GM19238 (cell line): ENCODE measurements around the gene GNL3L.
"Not testable (repeated sequence)": the region's sequence is repeated elsewhere in the genome, so short reads cannot be mapped to it uniquely, and the experiment has no call there.

Experiments used
- DNase-seq: peaks from one replicate; pipeline ENCODE4 v3.0.0; 2011; ENCODE audit warnings: low spot score; ENCODE audit not compliant: insufficient read length

GNL3L gene

GRCh38 chrX:54555006-54555405, 25.0 kb downstream of the GNL3L start:
- not testable (repeated sequence) for DNase-seq

GRCh38 chrX:54560411-54560810, 30.4 kb downstream of the GNL3L start:
- DNase-seq = no peak

DNA sequence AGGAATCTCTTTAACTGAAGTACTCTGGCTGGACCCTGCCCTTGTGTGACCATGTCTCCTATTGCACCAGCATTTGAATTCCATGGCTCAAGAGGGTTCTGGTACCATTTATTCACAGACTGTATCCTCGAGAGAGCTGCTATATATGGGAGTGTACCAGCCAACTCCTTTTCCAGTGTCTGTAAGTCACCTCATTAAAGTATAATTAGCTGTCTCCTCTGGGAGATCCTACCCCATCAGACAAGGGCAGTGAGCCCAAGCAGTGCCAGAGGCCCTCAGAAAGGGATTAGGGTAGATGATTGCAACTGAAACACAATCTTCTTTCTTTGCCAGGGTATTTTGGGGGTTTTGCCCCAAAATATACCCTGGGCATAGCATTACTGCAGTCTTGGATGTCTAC, 31.6 kb downstream of the GNL3L start:
- DNase-seq = no peak

GRCh38 chrX:54564936-54565335, 34.9 kb downstream of the GNL3L start:
- DNase-seq = no peak

- no peak for DNase-seq
Measured at GRCh38 chrX:54570332-54570731, 40.3 kb downstream of the GNL3L start.

DNA sequence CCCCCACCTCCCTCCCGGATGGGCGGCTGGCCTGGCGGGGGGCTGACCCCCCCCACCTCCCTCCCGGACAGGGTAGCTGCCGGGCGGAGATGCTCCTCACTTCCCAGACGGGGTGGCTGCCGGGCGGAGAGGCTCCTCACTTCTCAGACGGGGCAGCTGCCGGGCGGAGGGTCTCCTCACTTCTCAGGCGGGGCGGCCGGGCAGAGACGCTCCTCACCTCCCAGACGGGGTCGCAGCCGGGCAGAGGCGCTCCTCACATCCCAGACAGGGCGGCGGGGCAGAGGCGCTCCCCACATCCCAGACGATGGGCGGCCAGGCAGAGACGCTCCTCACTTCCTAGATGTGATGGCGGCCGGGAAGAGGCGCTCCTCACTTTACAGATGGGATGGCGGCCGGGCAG, 42.6 kb downstream of the GNL3L start:
- DNase-seq = not testable (repeated sequence)

DNA sequence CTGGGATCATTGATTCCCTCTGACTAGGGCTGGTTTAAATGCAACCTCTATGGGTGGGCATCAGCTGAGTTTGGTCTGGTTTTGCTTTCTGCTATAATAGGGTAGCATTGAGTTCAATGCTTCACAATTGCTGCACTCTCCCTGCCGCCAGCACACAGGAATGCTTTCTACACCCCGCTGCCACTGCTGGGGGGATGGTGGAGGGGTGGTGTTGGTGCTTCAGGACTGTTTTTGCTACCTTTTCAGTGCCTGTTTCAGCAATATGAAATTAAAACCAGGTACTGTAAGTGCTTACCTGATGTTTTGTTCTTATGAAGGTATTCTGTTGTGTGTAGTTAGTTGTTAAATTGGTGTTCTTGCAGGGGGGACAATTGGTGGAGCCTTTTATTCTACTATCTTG, 67.7 kb downstream of the GNL3L start:
- no peak for DNase-seq

DNA sequence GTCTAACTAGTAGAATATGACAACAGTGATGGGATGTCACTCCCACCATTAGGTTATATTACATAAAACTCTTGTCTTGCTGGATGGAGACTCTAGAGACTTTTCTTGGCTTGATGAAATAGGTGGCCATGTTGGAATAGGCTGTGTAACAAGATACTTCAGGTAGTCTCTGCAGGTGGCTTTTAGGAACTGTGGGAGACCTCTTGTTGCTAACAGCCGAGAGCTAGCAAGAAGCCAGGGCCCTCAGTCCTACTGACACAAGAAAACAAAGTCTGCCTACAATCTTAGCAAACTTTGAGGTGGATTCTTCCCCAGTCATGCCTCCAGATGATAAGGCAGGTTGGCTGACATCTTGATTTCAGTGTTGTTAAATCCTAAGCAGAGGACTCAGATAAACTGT, 72.5 kb downstream of the GNL3L start:
- no peak for DNase-seq
